Pons (tissue), 1 donor: ENCODE results near the gene IFRD2.
"Not testable (repeated sequence)": the region's sequence is repeated elsewhere in the genome, so short reads cannot be mapped to it uniquely, and the experiment has no call there.

Experiments used
- DNase-seq: peaks from one replicate; pipeline ENCODE4 v3.0.0-alpha.2; 2016; ENCODE audit warnings: low spot score

Gene IFRD2

GRCh38 chr3:50268276-50268675, 24.0 kb downstream of the IFRD2 start:
- no peak for DNase-seq

GRCh38 chr3:50267280-50267913, 24.8 kb downstream of the IFRD2 start:
- DNase-seq, result no peak

DNA sequence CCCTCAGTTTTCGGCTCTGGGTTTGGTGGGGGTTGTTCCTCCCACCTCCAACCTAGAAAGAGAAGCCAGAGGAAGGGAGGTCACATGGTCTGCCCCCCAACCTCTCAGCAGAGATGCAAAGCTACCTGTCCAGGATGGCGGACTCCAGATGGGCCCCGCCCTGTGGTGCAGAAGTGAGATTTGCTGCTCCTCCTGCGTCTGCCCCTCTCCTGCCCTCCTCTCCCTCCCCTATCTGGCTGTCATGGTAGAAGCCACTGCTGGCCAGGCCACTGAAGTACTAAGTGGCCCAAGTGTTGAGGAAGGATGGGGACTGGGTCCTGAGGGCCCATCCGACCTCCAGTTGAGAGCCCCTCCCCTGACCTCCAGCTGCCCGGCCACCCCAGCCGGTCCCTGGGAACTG, 25.4 kb downstream of the IFRD2 start:
- DNase-seq, result no peak

- no peak for DNase-seq
Measured at GRCh38 chr3:50266017-50266416, 26.2 kb downstream of the IFRD2 start.

DNA sequence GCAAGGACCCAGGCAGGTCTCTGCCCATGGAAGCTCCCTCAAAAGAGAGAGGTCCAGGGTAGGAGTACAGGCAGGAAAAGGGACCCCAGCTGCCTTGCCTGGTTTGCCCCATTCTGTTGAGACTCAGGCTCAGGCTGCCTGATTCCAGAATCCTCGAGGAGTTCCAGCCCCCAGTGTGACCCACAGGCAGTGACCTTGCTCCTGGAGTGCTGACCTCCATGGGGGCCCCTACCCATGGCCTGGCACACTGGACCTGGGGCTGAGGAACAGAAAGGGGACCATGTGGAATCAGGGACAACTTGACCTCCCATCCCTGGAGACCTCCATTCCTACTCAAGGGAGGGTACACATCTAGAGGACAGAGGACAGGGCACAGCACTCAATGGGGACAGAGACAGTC, 26.7 kb downstream of the IFRD2 start:
- no peak for DNase-seq

DNA sequence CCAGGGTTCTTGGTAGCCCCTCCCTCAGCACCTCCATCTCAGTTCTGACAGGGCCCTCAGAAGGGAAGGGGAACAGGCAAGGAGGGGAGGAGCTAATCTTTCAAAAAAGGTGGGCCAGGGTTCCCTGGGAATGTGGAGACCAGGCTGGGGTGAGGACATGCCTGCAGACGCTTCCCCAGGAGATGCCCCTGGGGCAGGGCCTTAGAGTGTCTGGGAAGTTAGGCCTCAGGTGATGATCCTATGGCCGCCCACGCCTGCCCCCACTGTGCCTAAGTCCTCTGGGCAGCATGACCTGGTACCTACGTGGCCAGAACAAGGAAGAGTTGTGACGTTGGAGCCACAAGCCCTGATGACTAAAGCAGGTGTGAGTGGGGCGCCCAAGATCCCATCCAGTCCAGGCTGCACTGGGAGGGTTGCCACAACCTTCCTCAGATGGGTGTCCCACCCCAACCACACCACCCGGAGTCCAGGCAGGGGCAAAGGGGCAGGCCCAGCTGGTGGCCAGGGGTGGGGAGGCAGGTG, 27.2 kb downstream of the IFRD2 start:
- DNase-seq, result no peak

GRCh38 chr3:50264383-50264963, 27.8 kb downstream of the IFRD2 start:
- DNase-seq, result peak; percentile 89

- DNase-seq, result no peak
Measured at GRCh38 chr3:50263478-50264382, 28.5 kb downstream of the IFRD2 start.

GRCh38 chr3:50262778-50263177, 29.5 kb downstream of the IFRD2 start:
- no peak for DNase-seq

- not testable (repeated sequence) for DNase-seq
Measured at GRCh38 chr3:50262200-50262599, 30.0 kb downstream of the IFRD2 start.

DNA sequence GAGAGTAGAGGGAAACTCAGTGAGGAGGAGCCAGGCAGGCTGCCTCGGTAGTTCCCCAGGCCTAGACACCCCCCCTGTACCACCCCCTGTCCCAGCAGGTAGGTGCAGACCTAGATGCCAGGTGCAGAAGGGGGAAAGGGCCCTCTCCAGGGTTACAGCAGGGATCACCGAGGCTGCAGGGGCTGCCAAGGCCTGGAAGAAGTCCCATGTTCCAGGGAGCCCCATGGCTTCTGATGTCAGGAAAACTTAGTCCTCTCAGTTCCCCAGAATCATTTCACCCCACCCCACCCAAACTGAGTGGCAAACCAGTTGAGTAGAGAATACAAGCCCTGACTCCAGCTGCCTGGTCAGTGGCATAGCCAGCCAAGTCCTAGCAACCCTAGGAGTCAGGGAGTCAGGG, 30.7 kb downstream of the IFRD2 start:
- DNase-seq, result no peak

- DNase-seq, result no peak
Measured at GRCh38 chr3:50260942-50261441, 31.2 kb downstream of the IFRD2 start.

GRCh38 chr3:50260027-50260941, 31.9 kb downstream of the IFRD2 start:
- DNase-seq, result peak; percentile 94

DNA sequence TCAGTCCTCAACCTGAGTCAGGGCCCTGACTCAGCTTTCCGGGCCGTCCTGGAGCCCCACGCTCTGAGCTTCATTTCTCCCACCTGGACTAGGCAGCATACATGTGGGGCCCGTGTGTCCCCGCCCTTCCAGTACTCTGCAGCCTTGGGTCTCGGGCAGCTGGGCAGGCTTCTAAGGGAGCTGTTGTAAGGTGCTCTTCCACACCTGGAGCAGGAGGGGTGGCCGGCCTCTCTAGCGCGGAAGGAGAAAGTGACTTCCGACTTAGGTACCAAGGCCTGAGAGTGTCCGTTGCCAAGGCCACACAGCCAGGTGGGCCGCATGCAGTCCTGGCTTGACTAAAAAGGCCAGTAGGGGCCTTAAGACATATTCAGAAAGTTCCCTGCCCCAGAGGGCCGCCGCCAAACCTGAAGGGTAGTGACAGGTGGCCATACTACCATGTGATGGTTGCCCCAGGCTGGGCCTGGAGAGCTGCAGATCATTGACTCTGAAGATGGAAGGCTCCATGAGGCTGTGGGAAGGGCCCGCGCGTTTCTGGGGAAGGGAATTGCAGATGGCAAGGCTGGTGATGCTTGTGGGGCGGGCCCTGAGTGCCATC, 32.7 kb downstream of the IFRD2 start:
- no peak for DNase-seq

- DNase-seq, result no peak
Measured at GRCh38 chr3:50258979-50259378, 33.2 kb downstream of the IFRD2 start.

GRCh38 chr3:50258029-50258680, 34.1 kb downstream of the IFRD2 start:
- no peak for DNase-seq

DNA sequence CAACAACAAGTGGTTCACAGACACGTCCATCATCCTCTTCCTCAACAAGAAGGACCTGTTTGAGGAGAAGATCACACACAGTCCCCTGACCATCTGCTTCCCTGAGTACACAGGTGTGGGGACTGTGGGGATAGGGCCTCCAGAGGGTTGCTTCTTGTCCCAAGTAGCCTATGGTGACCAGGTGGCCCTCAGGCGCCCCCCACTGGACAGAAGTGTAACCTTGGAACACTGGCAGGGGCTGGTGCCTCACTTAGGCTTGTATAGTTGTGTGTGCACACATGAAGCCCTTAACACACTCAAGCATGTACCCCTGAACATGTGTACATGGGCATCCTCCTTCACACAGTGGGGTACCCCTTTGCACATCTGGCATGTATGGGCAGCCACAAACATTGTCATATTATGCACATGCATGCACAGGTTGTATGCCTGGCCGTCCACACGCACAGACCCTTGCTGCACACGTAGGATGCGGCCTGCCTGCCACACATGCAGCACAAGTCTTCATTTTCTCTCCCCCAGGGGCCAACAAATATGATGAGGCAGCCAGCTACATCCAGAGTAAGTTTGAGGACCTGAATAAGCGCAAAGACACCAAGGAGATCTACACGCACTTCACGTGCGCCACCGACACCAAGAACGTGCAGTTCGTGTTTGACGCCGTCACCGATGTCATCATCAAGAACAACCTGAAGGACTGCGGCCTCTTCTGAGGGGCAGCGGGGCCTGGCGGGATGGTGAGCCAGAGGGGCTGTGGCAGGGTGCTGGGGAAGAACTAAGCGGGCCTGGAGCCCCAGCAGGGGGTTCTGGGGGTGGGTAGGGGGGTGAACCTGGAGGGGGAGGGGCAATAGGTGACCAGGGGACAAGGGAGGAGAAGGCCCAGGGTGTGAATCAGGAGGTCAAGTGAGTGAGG, 35.0 kb downstream of the IFRD2 start:
- DNase-seq, result no peak

DNA sequence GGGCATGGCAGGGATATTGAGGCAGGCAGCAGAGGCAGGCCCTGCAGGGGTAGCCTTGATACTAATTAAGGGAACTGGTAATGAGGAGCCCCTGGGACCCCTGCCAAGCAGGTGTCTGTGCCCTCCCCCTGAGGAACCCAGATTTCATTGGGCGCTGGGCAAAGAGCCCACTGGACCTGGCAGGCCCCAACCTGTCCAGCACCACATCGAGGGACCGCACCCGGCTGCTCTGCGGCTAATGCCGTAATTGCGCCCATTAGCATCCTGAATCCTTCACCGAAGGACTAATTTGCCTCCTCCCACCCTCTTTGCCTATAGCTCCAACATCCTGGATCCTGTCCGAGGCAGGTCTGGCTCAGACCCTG, 37.0 kb downstream of the IFRD2 start:
- no peak for DNase-seq

DNA sequence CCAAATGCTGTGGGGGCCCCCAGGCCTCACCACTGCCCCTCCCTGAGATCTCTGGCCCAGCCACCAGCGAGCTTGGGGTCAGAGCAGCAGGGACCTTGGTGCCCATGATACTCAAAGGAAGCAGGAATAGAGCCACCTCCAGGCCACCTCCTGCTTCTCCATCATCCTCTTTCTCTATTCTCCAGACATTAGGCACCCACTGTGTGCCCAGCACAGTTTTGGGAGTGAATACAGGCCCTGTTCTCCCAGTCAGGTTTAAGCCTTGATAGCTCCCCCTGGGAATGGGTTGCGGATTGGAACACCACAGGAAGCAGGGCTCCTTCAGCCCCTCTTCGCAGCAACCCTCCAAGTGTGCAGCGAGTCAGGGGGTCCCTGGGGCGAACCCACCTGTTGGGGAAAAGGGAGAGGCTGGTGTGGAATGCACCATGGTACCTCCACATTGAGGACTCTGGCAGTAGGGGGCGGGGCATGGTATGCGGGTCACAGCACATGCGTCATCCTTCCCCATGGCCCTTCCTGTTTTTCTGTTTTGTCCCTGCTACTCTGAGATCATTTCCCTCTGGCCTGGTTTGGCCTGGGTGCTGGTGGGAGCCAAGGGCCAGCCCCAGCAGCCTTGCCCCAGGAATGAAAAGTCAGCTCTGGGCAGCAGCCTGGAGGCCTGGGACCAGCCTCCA, 37.5 kb downstream of the IFRD2 start:
- no peak for DNase-seq
